OCI-LY7 (cell line): ENCODE data around the gene CDADC1. TPM values are rescaled to one million over a fixed set of nuclear protein-coding genes. Genes with fewer than 3 reads are reported as not detected.

Source experiments
- BruUV-seq: library from RNA; stranded (reverse); fragments of 400-500 nt; replicated peaks from 2 replicates; lab custom pipeline; 2021; lab: Mats Ljungman, UMichigan
- CTCF ChIA-PET: fragments of 300-600 bp; sonication (Branson Sonifier 250); formaldehyde crosslinking; loops from one replicate; lab custom pipeline; 2022; ENCODE audit warnings: antibody characterized with exemption; ENCODE audit not compliant: unreplicated experiment; lab: Charles Lee
- POLR2A ChIA-PET: fragments of 300-600 bp; sonication (Branson Sonifier 250); formaldehyde crosslinking; loops from one replicate; lab custom pipeline; 2022; ENCODE audit warnings: antibody characterized with exemption; lab: Charles Lee
- DNase-seq: peaks from one replicate; pipeline ENCODE4 v3.0.0-alpha.2; 2015; ENCODE audit warnings: low spot score
- H2AFZ ChIP-seq: fragments of 200-600 bp; sonication (generic), shearing (Covaris generic); 2 replicates; pipeline ENCODE4 v1.6.1; 2014; ENCODE audit warnings: mild to moderate bottlenecking, antibody characterized with exemption, low read length, moderate library complexity
- H3K27ac ChIP-seq: fragments of 200-600 bp; sonication (generic); 2 replicates; pipeline ENCODE4 v1.5.1; 2014; ENCODE audit warnings: mixed run types, low read depth, mild to moderate bottlenecking, moderate library complexity, low read length, inconsistent platforms; ENCODE audit not compliant: poor library complexity, severe bottlenecking
- H3K36me3 ChIP-seq: fragments of 200-600 bp; sonication (generic); 2 replicates; pipeline ENCODE4 v1.6.1; 2014; ENCODE audit warnings: mild to moderate bottlenecking, antibody characterized with exemption, low read length, moderate library complexity, mixed read lengths; ENCODE audit not compliant: insufficient read depth
- H3K4me1 ChIP-seq: fragments of 200-600 bp; sonication (generic); 2 replicates; pipeline ENCODE4 v1.5.1; 2014; ENCODE audit warnings: mild to moderate bottlenecking, low read length; ENCODE audit not compliant: insufficient read depth, poor library complexity, severe bottlenecking
- H3K4me2 ChIP-seq: fragments of 200-600 bp; sonication (generic); 2 replicates; pipeline ENCODE4 v1.6.1; 2014; ENCODE audit warnings: mild to moderate bottlenecking, low read length
- H3K4me3 ChIP-seq: fragments of 200-600 bp; sonication (generic); 2 replicates; pipeline ENCODE4 v1.5.1; 2014; ENCODE audit warnings: mild to moderate bottlenecking, low read depth, low read length; ENCODE audit not compliant: poor library complexity, severe bottlenecking
- H3K79me2 ChIP-seq: fragments of 200-600 bp; sonication (generic); 2 replicates; pipeline ENCODE4 v1.6.1; 2016; ENCODE audit warnings: low read depth, mild to moderate bottlenecking, low read length, moderate library complexity, mixed read lengths; ENCODE audit not compliant: insufficient read depth
- H3K9me2 ChIP-seq: fragments of 200-600 bp; sonication (generic); 2 replicates; pipeline ENCODE4 v1.6.1; 2016; ENCODE audit warnings: mild to moderate bottlenecking, low read length, mixed read lengths; ENCODE audit not compliant: insufficient read depth
- H3K9me3 ChIP-seq: fragments of 200-600 bp; sonication (generic); 2 replicates; pipeline ENCODE4 v1.6.1; 2014; ENCODE audit warnings: mild to moderate bottlenecking, mixed run types, low read length, mixed read lengths
- H4K20me1 ChIP-seq: fragments of 200-600 bp; sonication (generic); 2 replicates; pipeline ENCODE4 v1.6.1; 2014; ENCODE audit warnings: mild to moderate bottlenecking, antibody characterized with exemption, low read length, moderate library complexity, mixed read lengths; ENCODE audit not compliant: insufficient read depth
- CTCF ChIP-seq: fragments of 200-600 bp; sonication (generic); conservative IDR thresholded peaks from 2 replicates; pipeline ENCODE4 v1.5.1; 2014; ENCODE audit warnings: mild to moderate bottlenecking, antibody characterized with exemption, low read length, moderate library complexity, mixed read lengths
- EZH2phosphoT487 ChIP-seq: fragments of 200-600 bp; sonication (generic); IDR thresholded peaks from 2 replicates; pipeline ENCODE4 v1.6.1; 2018; ENCODE audit warnings: low read depth, borderline replicate concordance, mild to moderate bottlenecking, mixed run types, antibody characterized with exemption, low read length, moderate library complexity, mixed read lengths
- intact Hi-C: fragments of 100-400 bp; cut with micrococcal nuclease; formaldehyde crosslinking; loops from one replicate; pipeline ENCODE4 v1.10.0; 2022; ENCODE audit not compliant: unreplicated experiment
- total RNA-seq, 2 experiments: library from RNA; depleted of rRNA in 1 of 2; stranded (reverse); fragments of >200 nt in 1 of 2; shearing (Covaris generic) in 1 of 2; gene quantifications; 2 replicates each; pipeline ENCODE4 v1.2.3, GENCODE V29; 2014 to 2022

The CDADC1 gene
- total RNA-seq, 2 experiments from 2014 or later, result 9.1 to 12.5 TPM

GRCh38 chr13:49310251-49310650 lies 62.5 kb downstream of the CDADC1 start:
- POLR2A ChIA-PET, result interaction anchor here (1.0 kb wide), 1 partner anchor 103 kb away, joined by 3 read pairs; no protein-coding TSS in a partner anchor
- H3K4me3 ChIP-seq, result no peak overlapping the region
- BruUV-seq, result no TSS peak

GRCh38 chr13:49311816-49312215 lies 64.1 kb downstream of the CDADC1 start:
- no peaks in the 10 kb centered on the region for H3K9me2 ChIP-seq
- H3K36me3 ChIP-seq, result peaks cover 56% of the 10 kb centered on the region
- no peaks in the 10 kb centered on the region for H3K4me1 ChIP-seq
- CTCF ChIA-PET, result no interaction called here
- no peak overlapping the region for H3K4me2 ChIP-seq
- no peak overlapping the region for H3K27ac ChIP-seq
- DNase-seq, result no peak
- H4K20me1 ChIP-seq, result no peaks in the 10 kb centered on the region
- H3K79me2 ChIP-seq, result no peaks in the 10 kb centered on the region
- H3K4me3 ChIP-seq, result no peak overlapping the region
- POLR2A ChIA-PET, result interaction anchor here (0.6 to 2.2 kb wide), 8 partner anchors 10 to 516 kb away, joined by 3 to 9 read pairs (median 3); no protein-coding TSS in a partner anchor
- no TSS peak for BruUV-seq
- TF ChIP-seq CTCF (no peak), EZH2phosphoT487 (no peak)
- H2AFZ ChIP-seq, result no peak overlapping the region
- H3K9me3 ChIP-seq, result no peaks in the 10 kb centered on the region
- intact Hi-C loops, result no loop called here

More at GRCh38 chr13:49310251-49310650, 62.5 kb downstream of the CDADC1 start:
- intact Hi-C loops, result no loop called here
- Histone ChIP-seq H3K9me3 (no peaks in the 10 kb centered on the region), H3K4me2 (no peak overlapping the region), H3K79me2 (no peaks in the 10 kb centered on the region), H3K36me3 (peaks cover 51% of the 10 kb centered on the region), H2AFZ (no peak overlapping the region), H3K9me2 (no peaks in the 10 kb centered on the region), H4K20me1 (no peaks in the 10 kb centered on the region), H3K27ac (no peak overlapping the region), H3K4me1 (peaks cover 15% of the 10 kb centered on the region)
- CTCF ChIA-PET, result no interaction called here
- TF ChIP-seq EZH2phosphoT487, result no peak
- no peak for TF ChIP-seq CTCF
- DNase-seq, result no peak

- no peak for DNase-seq
- Histone ChIP-seq H3K36me3 (peaks cover 64% of the 10 kb centered on the region), H3K4me1 (peaks cover 3% of the 10 kb centered on the region), H3K9me3 (no peaks in the 10 kb centered on the region), H3K9me2 (no peaks in the 10 kb centered on the region), H3K4me2 (no peak overlapping the region), H2AFZ (no peak overlapping the region), H3K4me3 (no peak overlapping the region), H4K20me1 (no peaks in the 10 kb centered on the region), H3K79me2 (no peaks in the 10 kb centered on the region), H3K27ac (no peak overlapping the region)
- BruUV-seq, result no TSS peak
- intact Hi-C loops, result no loop called here
- CTCF ChIA-PET, result no interaction called here
- no peak for TF ChIP-seq EZH2phosphoT487
- no peak for TF ChIP-seq CTCF
- POLR2A ChIA-PET, result interaction anchor here (0.6 to 1.3 kb wide), 3 partner anchors 8 to 74 kb away, joined by 3 read pairs; no protein-coding TSS in a partner anchor
These were observed 66.7 kb downstream of the CDADC1 start for GRCh38 chr13:49314344-49314882.
